Progenitor cell of endocrine pancreas (in vitro differentiated cells): ENCODE data around the gene GLI1. TPM values are rescaled to one million over a fixed set of nuclear protein-coding genes. Genes with fewer than 3 reads are reported as not detected.

Source experiments
- DNase-seq: peaks from one replicate; pipeline ENCODE4 v3.0.0; 2021; ENCODE audit warnings: low spot score; ENCODE audit not compliant: unreplicated experiment
- H3K27ac Mint-ChIP-seq: 2 replicates; pipeline ENCODE4 v1.8.0; 2021; ENCODE audit warnings: mild to moderate bottlenecking, moderate library complexity, mixed read lengths
- H3K27me3 Mint-ChIP-seq: 2 replicates; pipeline ENCODE4 v1.8.0; 2021; ENCODE audit warnings: mixed read lengths
- H3K36me3 Mint-ChIP-seq: 2 replicates; pipeline ENCODE4 v1.8.0; 2022; ENCODE audit warnings: mixed read lengths; ENCODE audit not compliant: insufficient read depth
- H3K4me1 Mint-ChIP-seq: 2 replicates; pipeline ENCODE4 v1.8.0; 2021; ENCODE audit warnings: low read depth, mixed read lengths
- H3K4me3 Mint-ChIP-seq: 2 replicates; pipeline ENCODE4 v1.8.0; 2021; ENCODE audit warnings: low read depth, mild to moderate bottlenecking, moderate library complexity, mixed read lengths
- H3K9me3 Mint-ChIP-seq: 2 replicates; pipeline ENCODE4 v1.8.0; 2021; ENCODE audit warnings: low read depth, mixed read lengths
- CTCF ChIP-seq: fragments of 200-600 bp; sonication (generic); IDR thresholded peaks from one replicate; pipeline ENCODE4 v1.5.0; 2021; ENCODE audit warnings: antibody characterized with exemption, mild to moderate bottlenecking; ENCODE audit not compliant: unreplicated experiment
- total RNA-seq: library from RNA; stranded (reverse); gene quantifications from 2 replicates; pipeline ENCODE4 v1.2.1, GENCODE V29; 2021

Gene GLI1
- total RNA-seq, 1 donor from 2014 or later: 0.91 TPM

GRCh38 chr12:57444744-57445143, 14.8 kb upstream of the GLI1 start:
- Mint-ChIP-seq H3K36me3 (no peaks in the 10 kb centered on the region), H3K4me1 (no peaks in the 10 kb centered on the region), H3K4me3 (no peak overlapping the region), H3K27me3 (no peaks in the 10 kb centered on the region), H3K27ac (no peak overlapping the region), H3K9me3 (no peaks in the 10 kb centered on the region)
- DNase-seq: no peak
- no peak for TF ChIP-seq CTCF

GRCh38 chr12:57446292-57446960, 13.2 kb upstream of the GLI1 start:
- no peak for DNase-seq
- Mint-ChIP-seq H3K27me3 (peaks cover 7% of the 10 kb centered on the region), H3K9me3 (no peaks in the 10 kb centered on the region), H3K36me3 (no peaks in the 10 kb centered on the region), H3K4me3 (no peak overlapping the region), H3K4me1 (peaks cover 3% of the 10 kb centered on the region), H3K27ac (no peak overlapping the region)
- TF ChIP-seq CTCF: no peak

GRCh38 chr12:57448669-57449068, 10.9 kb upstream of the GLI1 start:
- DNase-seq: no peak
- peaks cover 7% of the 10 kb centered on the region for H3K4me1 Mint-ChIP-seq
- no peak overlapping the region for H3K27ac Mint-ChIP-seq
- TF ChIP-seq CTCF: no peak
- H3K27me3 Mint-ChIP-seq: peaks cover 7% of the 10 kb centered on the region
- H3K9me3 Mint-ChIP-seq: no peaks in the 10 kb centered on the region
- no peak overlapping the region for H3K4me3 Mint-ChIP-seq
- H3K36me3 Mint-ChIP-seq: no peaks in the 10 kb centered on the region

GRCh38 chr12:57449375-57449774, 10.2 kb upstream of the GLI1 start:
- H3K27ac Mint-ChIP-seq: no peak overlapping the region
- no peaks in the 10 kb centered on the region for H3K36me3 Mint-ChIP-seq
- TF ChIP-seq CTCF: no peak
- H3K27me3 Mint-ChIP-seq: peaks cover 7% of the 10 kb centered on the region
- no peaks in the 10 kb centered on the region for H3K9me3 Mint-ChIP-seq
- no peak overlapping the region for H3K4me3 Mint-ChIP-seq
- peaks cover 7% of the 10 kb centered on the region for H3K4me1 Mint-ChIP-seq
- no peak for DNase-seq

GRCh38 chr12:57450057-57450456, 9.5 kb upstream of the GLI1 start:
- no peaks in the 10 kb centered on the region for H3K9me3 Mint-ChIP-seq
- H3K27me3 Mint-ChIP-seq: peaks cover 7% of the 10 kb centered on the region
- peaks cover 7% of the 10 kb centered on the region for H3K4me1 Mint-ChIP-seq
- no peaks in the 10 kb centered on the region for H3K36me3 Mint-ChIP-seq
- DNase-seq: no peak
- H3K27ac Mint-ChIP-seq: no peak overlapping the region
- TF ChIP-seq CTCF: no peak
- H3K4me3 Mint-ChIP-seq: no peak overlapping the region
